Osteocyte (in vitro differentiated cells): ENCODE results near the gene TJP2. TPM values are rescaled to one million over a fixed set of nuclear protein-coding genes. Genes with fewer than 3 reads are reported as not detected.

ENCODE experiments used
- DNase-seq: peaks from one replicate; pipeline ENCODE4 v3.0.0; 2021; ENCODE audit warnings: mixed read lengths; ENCODE audit not compliant: unreplicated experiment; ENCODE audit errors: extremely low spot score
- H3K27ac Mint-ChIP-seq: one replicate; pipeline ENCODE4 v1.8.0; 2021; ENCODE audit warnings: mild to moderate bottlenecking, mixed read lengths; ENCODE audit not compliant: unreplicated experiment
- H3K27me3 Mint-ChIP-seq: one replicate; pipeline ENCODE4 v1.8.0; 2021; ENCODE audit warnings: mixed read lengths; ENCODE audit not compliant: unreplicated experiment
- H3K36me3 Mint-ChIP-seq: one replicate; pipeline ENCODE4 v1.8.0; 2021; ENCODE audit warnings: mixed read lengths; ENCODE audit not compliant: unreplicated experiment
- H3K4me1 Mint-ChIP-seq: one replicate; pipeline ENCODE4 v1.8.0; 2021; ENCODE audit warnings: mixed read lengths; ENCODE audit not compliant: unreplicated experiment
- H3K4me3 Mint-ChIP-seq: one replicate; pipeline ENCODE4 v1.8.0; 2021; ENCODE audit warnings: mild to moderate bottlenecking, moderate library complexity, mixed read lengths; ENCODE audit not compliant: unreplicated experiment
- H3K9me3 Mint-ChIP-seq: one replicate; pipeline ENCODE4 v1.8.0; 2021; ENCODE audit warnings: mixed read lengths; ENCODE audit not compliant: unreplicated experiment
- CTCF ChIP-seq: fragments of 200-600 bp; sonication (generic); IDR thresholded peaks from 2 replicates; pipeline ENCODE4 v1.5.0; 2021; ENCODE audit warnings: antibody characterized with exemption, mild to moderate bottlenecking, moderate library complexity
- total RNA-seq: library from RNA; stranded (reverse); gene quantifications from 2 replicates; pipeline ENCODE4 v1.2.1, GENCODE V29; 2021

The TJP2 gene
- total RNA-seq, 1 donor from 2014 or later: 42.7 TPM

- Mint-ChIP-seq H3K27me3 (no peaks in the 10 kb centered on the region), H3K36me3 (peaks cover 38% of the 10 kb centered on the region), H3K27ac (no peak overlapping the region), H3K4me3 (no peak overlapping the region), H3K4me1 (no peaks in the 10 kb centered on the region), H3K9me3 (no peaks in the 10 kb centered on the region)
- no peak for DNase-seq
- no peak for TF ChIP-seq CTCF
Measured at GRCh38 chr9:69246629-69247028, 72.6 kb downstream of the TJP2 start.

GRCh38 chr9:69248005-69248404 lies 73.9 kb downstream of the TJP2 start:
- Mint-ChIP-seq H3K9me3 (no peaks in the 10 kb centered on the region), H3K27me3 (no peaks in the 10 kb centered on the region), H3K36me3 (peaks cover 45% of the 10 kb centered on the region), H3K4me1 (no peaks in the 10 kb centered on the region), H3K27ac (no peak overlapping the region), H3K4me3 (no peak overlapping the region)
- no peak for DNase-seq
- no peak for TF ChIP-seq CTCF

- Mint-ChIP-seq H3K9me3 (no peaks in the 10 kb centered on the region), H3K4me1 (no peaks in the 10 kb centered on the region), H3K27me3 (no peaks in the 10 kb centered on the region), H3K36me3 (peaks cover 46% of the 10 kb centered on the region), H3K27ac (no peak overlapping the region), H3K4me3 (no peak overlapping the region)
- TF ChIP-seq CTCF: no peak
- no peak for DNase-seq
Measured at GRCh38 chr9:69249337-69249736, 75.3 kb downstream of the TJP2 start.

GRCh38 chr9:69250681-69251080 lies 76.6 kb downstream of the TJP2 start:
- H3K27ac Mint-ChIP-seq: no peak overlapping the region
- no peaks in the 10 kb centered on the region for H3K4me1 Mint-ChIP-seq
- no peak for TF ChIP-seq CTCF
- H3K27me3 Mint-ChIP-seq: no peaks in the 10 kb centered on the region
- H3K36me3 Mint-ChIP-seq: peaks cover 48% of the 10 kb centered on the region
- no peak overlapping the region for H3K4me3 Mint-ChIP-seq
- H3K9me3 Mint-ChIP-seq: no peaks in the 10 kb centered on the region
- DNase-seq: no peak

GRCh38 chr9:69252436-69252835 lies 78.4 kb downstream of the TJP2 start:
- no peak for DNase-seq
- Mint-ChIP-seq H3K4me1 (no peaks in the 10 kb centered on the region), H3K4me3 (no peak overlapping the region), H3K9me3 (no peaks in the 10 kb centered on the region), H3K27me3 (no peaks in the 10 kb centered on the region), H3K36me3 (peaks cover 44% of the 10 kb centered on the region), H3K27ac (no peak overlapping the region)
- no peak for TF ChIP-seq CTCF
